OCI-LY1 (cell line): ENCODE results near the gene MAML2.

Source experiments
- CTCF ChIP-seq: fragments of 200-600 bp; sonication (generic), shearing (Covaris generic); IDR thresholded peaks from 2 replicates; pipeline ENCODE4 v1.5.1; 2017; ENCODE audit warnings: mild to moderate bottlenecking, antibody characterized with exemption, low read length, moderate library complexity, mixed read lengths
- EZH2 ChIP-seq: fragments of 200-600 bp; sonication (generic), shearing (Covaris generic); IDR thresholded peaks from 2 replicates; pipeline ENCODE4 v1.8.0; 2017; ENCODE audit warnings: borderline replicate concordance, mixed run types, mild to moderate bottlenecking, antibody characterized with exemption, low read length, moderate library complexity, mixed read lengths

- TF ChIP-seq EZH2 (no peak), CTCF (no peak)
These were observed 99.9 kb downstream of the MAML2 start for GRCh38 chr11:96242971-96243647.
